ENCODE data around the gene PEAK3.
"Not testable (repeated sequence)": the region's sequence is repeated elsewhere in the genome, so short reads cannot be mapped to it uniquely, and the experiment has no call there.

Gene PEAK3

DNA sequence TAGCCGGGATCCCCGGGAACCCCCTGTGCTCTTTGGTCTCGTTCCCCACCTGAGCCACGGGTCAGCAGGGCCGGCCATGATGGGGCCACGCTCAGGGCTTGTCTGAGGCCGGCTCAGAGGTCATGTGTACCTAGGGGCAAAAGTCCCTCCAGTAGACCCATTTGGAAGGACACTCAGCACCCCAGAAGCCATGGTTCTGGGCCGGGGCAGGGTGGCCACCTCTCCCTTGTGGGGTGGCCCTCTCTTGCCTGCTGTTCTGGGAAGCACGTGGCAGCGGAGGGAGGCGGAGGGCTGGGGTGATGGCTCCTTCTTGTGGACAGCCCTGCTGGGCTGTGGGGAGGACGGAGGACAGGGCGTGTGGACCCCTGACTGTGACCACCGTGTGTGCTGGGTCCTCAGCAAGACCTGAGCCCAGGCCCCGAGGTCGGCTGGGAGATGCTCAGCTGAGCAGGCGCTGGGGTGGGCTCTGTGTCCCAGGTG lies 6.4 kb upstream of the PEAK3 start:
- no peak for FAIRE-seq

DNA sequence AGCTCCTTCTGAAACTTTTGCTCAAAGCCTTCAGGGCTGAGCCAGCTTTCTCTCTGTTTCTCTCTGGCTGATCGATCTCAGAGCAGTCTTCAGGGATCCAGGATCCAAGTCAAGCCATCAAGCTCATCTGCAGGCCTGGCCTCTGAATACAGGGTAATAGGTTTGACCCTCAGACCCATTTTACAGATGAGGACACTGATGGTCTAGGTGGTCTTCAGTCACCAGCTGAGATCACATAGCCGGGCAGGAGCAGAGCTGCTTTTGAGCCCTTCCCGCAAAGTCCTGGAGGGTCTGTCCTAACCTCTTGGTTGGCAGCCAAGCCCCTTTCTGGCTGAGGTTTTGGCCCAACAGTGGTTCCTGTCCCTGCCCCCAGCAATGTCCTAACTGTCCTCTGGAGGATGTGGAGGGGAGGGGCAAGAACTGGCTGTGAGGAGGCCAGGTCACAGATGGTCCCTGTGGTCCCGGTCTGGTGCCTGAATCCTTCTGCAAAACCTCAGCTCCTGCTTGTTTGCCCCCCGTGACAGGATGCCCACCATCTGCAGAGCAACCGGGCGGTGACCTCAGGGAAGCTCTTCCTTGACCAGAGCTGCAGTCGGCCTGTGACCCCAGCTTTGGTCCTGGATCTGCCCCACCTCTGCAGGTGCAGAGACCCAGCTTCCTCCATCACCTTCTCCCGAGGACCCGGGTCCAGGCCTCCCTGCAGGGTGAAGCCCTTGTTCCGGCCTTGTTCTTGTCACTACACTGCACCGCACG lies 5.8 kb upstream of the PEAK3 start:
- no peak for FAIRE-seq

DNA sequence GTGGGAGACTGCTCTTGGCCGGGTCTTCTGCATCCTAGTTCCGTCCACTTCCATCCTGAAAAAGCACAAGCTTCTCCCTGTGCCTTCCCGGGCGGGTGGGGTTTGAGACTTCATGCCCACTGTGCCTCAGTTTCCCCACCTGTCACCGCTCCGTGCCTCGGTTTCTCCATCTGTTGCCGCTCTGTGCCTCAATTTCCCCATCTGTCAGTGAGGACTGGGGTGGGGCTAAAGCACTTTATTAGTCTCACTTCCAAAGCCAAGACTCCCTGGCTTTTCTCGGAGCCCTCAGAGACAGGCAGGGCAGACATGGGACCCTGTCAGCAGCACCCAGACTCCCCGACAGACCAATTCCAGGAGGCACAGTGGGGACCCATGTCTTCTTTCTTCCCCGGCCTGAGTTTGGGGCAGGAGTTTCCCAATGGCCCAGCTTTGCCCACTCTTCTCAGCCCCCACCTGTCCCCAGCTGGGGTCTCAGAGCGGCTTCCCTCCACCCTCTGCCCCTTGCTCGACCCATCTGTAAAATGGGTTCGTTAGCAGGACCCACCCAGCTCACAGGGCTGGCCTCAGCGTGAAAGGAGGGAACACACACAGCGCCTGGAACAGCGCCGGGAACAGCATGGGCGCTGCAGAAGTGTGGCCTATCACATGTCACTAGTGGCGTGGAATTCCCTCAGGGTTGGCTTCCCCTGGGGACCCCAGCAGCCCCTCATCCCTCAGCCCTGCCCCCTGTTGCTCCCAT lies 4.6 kb upstream of the PEAK3 start:
- FAIRE-seq, result no peak

DNA sequence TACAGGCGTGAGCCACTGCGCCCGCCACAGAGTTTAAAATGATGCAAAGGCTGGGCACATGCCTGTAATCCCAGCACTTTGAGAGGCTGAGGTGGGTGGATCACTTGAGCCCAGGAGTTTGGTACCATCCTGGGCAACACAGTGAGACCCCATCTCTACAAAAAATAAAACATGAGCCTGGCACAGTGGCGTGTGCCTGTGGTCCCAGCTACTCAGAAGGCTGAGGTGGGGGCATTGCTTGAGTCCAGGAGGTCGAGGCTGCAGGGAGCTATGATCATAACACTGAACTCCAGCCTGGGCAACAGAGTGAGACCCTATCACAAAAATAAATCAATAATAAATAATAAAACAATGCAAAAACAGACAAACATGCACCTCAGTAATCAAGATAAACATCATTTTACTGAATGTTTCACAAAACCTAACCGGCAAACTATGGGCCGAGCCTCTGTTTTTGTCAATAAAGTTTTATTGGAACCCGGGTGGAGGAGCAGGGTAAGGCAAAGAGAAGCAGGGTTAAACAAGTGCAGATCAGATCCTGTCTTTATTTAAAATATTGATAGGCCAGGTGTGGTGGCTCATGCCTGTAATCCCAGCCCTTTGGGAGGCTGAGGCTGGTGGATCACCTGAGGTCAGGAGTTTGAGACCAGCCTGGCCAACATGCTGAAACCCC lies 2.0 kb upstream of the PEAK3 start:
- FAIRE-seq, result no peak

DNA sequence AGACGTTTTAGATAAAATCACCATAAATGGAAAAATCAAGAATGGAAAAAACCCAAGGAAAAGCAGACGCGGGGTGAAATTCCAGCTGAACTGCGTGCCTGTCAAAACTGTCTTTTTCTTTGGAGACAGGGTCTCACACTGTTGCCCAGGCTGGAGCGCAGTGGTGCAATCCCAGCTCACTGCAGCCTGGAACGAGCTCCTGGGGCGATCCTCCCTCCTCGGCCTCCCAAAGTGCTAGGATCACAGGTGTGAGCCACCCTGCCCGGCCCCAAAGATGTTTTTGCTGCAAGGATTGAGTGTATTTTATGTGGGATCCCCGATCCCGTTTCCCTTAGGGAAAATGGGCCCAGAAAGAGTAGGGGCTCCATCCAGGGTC lies 875 bp upstream of the PEAK3 start:
- no peak for FAIRE-seq

DNA sequence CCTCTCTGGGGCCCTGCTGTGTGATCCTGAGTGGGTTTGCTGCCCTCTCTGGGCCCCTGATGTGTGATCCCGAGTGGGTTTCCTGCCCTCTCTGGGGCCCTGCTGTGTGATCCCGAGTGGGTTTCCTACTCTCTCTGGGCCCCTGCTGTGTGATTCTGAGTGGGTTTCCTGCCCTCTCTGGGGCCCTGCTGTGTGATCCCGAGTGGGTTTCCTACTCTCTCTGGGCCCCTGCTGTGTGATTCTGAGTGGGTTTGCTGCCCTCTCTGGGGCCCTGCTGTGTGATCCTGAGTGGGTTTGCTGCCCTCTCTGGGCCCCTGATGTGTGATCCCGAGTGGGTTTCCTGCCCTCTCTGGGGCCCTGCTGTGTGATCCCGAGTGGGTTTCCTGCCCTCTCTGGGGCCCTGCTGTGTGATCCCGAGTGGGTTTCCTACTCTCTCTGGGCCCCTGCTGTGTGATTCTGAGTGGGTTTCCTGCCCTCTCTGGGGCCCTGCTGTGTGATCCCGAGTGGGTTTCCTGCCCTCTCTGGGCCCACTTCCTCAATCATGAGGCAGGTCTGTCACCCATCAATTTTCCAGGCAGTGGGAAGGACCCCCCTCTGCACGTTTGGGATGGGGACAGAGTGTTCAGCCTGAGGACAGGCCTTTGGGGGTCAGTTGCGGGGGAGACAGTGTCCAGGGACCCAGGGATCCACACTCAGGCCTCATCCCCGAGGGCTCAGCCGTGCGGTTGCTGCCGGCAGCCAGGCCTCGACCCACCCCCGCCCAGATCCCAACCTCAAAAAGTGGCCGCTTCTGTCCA lies 512 bp downstream of the PEAK3 start:
- FAIRE-seq, result not testable (repeated sequence)

DNA sequence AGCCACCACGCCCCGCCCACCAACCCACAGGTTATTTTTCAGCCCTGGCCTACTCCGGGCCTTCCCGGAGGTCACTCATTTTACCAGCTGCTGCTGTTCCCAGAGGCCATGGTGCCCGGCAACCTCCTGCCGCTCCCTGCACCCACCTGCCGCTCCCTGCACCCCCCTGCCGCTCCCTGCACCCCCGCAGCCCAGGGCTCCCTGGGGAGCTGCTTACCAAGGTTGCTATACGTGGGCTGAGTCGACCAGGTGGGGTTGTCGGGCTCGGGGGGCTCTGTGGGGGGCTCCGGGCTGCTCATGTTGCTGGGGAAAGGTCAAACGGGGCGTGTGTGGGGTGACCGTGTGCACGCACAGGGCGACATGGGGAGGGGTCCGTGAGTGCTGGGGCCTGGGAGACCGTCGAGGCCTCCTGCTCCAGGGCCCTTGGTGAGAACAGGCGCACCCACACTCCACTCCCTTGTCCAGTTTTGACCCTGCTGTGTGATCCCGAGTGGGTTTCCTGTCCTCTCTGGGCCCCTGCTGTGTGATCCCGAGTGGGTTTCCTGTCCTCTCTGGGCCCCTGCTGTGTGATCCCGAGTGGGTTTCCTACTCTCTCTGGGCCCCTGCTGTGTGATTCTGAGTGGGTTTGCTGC lies 1.2 kb downstream of the PEAK3 start:
- FAIRE-seq, result no peak

DNA sequence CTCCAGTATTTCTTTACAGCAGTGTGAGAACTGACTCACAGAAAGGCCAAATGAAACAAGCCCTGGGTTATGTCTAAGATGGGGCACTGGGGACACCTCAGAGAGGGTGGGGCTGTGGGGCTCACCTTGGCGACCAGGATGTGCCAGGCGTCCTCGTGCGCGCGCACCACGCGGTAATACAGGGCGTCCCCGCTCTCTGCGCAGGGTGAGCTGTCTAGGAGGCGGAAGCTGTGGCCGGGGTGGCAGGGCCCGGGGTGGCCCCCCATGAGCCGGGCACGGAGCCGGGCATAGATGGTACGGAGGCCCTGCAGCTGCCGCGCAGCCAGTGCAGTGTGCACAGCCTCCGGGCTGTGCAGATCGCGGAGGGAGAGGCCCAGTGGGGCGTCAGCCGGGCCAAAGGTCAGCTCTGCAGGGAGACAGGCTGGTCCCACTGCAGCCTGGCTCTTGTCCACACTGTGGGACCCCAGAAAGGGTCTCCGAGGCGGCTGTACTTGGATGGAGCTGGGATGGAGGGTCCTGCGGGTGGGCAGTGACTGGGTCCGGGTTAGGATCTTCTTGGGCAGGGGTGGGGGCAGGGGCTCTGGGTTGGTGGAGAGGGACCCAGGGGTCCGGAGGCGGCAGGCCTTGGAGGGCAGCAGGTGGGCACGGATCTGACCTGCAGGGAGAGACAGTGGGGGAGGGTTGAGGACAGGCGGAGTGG lies 3.4 kb downstream of the PEAK3 start:
- FAIRE-seq, result no peak

DNA sequence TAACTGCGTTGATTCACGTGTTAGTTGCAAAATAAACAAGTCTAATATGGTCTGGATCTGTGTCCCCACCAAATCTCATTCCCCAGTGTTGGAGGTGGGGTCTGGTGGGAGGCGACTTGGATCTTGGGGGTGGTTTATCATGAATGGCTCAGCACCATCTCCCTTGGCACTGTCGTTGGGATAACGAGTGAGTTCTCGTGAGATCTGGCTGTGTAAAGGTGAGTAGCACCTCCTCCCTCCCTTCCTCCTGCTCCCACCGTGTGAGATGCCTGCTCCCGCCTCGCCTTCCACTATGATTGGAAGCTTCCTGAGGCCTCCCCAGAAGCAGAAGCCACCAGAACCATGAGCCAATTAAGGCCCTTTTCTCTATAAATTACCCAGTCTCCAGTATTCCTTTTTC lies 4.8 kb downstream of the PEAK3 start:
- no peak for FAIRE-seq

DNA sequence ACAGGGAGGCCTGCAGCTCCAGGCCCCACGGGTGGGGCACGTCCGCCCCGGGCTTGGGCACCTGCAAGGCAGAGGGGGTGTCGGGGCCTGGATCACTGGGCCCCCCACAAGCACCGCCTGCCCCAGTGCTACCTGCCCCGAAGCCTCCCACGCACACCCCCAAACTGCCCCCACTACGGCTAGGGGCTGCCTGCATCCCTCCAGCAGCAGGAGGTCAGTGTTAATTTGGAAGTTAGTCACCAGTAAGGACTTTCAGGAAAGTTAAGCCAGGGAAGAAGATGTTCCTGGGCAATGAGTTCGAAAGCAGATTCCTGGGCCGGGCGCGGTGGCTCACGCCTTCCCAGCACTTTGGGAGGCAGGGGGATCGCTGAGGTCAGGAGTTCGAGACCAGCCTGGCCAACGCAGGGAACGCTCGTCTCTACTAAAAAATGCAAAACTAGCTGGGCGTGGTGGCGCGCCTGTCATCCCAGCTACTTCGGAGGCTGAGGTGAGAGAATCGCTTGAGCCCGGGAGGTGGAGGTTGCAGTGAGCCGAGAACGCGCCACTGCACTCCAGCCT lies 5.5 kb downstream of the PEAK3 start:
- FAIRE-seq, result no peak

DNA sequence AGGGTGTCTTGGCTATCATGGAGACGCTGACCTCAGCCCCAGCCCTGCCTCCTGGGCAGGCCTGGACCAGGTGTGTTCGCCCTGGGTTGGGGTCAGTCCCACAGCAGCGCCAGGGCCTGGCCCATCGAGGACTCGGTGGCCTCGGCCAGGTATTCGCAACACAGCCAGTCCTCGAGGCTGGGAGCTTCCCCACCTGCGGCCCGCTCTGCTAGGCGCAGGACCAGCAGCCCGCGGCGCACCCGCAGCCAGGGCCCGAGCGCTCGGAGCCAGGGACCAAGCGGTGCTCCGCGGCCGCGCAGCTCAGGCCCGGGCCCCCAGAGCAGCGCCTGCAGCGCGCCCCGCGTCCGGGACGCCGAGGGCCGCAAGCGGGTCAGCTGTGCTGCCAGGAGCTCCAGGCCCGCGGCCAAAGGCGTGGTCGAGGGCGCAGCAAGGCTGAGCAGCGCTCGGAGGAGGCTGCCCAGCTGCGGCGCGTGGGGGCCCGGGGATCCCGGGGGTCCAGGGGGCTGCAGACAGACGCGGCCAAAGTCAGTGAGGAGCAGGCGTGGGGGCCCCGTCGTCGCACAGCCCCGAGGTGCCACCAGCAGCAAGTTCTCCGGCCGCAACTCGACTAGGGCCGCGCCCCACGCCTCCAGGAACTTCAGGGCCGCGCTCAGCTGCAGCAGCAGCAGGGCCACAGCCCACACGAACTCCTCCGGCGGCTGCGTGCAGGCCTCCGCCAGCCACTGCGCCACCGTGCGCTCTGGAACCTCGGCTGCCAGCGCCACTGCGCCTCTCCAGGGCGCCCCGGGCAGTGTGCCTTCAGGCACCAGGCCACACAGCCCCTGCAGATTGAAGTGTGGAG lies 6.2 kb downstream of the PEAK3 start:
- no peak for FAIRE-seq

DNA sequence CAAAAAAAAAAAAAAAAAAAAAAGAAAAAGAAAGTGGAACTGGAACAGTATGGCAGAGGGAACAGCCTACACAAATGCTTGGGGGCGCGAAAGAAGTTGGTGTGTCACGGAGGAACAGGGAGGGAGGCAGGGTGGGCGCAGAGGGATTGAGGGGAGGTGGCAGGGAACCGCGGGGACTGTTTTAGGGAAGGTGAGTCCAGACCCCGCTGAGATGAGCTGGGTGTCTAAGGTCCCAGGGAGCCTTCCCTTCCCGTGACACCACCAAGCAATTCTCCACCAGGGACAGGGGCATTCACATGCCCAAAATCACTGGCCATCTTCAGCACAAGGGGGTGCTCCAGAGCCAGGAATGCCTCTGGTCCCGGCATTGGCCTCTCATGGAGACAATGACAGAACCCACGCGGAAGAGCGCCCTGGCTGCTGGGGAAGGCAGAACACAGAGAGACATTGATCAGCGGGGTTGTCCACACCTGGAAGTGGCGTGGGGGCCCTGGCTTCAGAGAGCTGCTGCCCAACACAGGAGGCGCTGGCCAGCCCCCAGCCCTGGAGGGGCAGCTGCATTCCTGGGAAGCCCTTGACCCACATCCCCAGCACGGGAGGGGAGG lies 6.9 kb downstream of the PEAK3 start:
- no peak for FAIRE-seq

DNA sequence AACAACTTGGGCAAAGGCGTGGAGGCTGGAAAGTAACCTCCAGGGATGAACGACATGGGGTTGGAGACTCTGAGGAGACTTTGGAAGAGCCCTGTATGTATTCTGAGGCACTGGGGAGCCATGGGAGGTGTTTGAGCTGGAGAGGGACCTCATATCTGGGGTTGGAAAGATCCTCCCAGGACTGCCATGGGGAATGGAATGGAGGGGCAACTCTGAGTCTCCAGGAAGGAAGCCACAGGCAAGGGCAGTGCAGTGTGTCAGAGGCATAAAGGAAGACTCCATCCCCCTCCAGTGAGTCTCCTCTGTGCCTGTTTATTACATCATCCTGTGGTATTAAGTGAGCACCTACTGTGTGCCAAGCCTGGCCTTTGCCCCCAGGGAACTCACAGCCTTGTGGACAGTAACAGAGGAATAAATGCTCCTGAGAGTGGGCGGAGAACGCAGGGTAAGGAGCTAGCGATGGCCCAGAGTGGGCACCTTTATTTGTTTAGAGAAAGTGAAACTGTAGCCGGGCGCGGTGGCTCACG lies 7.7 kb downstream of the PEAK3 start:
- no peak for FAIRE-seq

DNA sequence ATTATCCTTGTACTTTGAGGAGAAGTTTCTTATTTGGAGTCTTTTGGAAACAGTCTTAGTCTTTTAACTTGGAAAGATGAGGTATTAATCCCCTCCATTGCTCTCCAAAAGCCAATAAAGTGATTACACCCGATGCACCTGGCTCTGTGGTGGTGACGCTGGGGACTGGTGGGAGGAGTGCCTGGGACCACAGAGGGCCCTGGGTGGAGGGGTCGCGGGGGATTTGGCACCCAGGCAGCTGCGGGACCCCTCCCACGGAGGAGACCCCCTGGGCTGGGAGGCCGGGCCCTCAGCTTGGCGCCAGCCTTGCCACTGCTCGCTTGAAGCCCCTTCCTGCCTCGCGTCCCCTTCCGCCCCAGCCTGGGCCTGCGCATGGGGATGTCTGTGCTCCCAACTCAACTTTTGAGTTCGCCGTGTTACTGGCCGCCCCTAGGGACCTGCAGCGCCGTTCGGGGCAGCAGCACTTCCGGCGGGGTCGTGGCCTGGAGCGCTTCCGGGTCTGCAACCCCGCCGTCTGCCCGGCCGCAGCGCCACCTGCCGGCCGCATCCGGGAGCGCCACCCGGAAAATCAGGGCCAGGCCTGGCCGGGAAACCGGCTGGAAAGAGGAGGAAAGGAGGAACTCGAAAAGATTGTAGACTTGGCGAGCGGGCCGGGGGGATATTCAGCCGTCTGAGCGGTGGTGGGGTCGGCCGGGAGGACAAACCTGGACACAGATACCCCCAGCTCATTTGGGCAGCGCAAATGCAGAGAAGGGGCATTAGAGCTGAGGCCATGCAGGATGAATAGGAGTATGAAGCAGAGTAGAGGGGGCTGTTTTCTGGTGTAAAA lies 8.4 kb downstream of the PEAK3 start:
- no peak for FAIRE-seq

DNA sequence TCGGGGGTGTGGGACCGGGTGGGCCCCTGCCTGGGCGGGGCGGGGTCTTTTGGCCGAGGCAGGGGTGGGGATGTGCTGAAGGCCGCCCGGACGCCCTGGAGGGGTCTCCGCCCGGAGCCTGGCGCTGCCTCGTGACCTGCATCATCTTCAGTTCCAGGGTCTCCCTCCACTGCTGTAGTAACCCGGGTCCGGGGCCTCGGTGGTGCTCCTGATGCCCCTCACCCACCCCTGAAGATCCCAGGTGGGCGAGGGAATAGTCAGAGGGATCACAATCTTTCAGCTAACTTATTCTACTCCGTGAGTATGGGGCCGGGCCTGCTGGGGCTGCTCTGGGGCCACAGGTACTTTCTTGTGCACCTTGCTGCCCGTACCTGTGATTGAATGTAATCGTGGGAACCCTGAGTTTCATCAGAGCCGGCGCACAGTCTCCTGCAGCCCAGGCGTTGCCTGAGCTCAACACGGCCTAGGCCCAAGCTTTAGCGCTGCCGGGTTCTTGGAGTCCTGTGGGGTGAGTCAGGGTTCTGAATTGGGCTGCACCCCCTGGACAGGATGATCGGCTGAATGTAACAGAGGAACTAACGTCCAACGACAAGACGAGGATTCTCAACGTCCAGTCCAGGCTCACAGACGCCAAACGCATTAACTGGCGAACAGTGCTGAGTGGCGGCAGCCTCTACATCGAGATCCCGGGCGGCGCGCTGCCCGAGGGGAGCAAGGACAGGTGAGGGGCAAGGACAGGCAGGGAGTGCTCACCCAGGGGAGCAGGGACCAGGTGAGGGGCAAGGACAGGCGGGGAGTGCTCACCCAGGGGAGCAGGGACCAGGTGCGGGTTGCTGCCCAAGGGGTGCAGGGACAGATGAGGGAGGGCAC lies 10.5 kb downstream of the PEAK3 start:
- FAIRE-seq, result no peak

DNA sequence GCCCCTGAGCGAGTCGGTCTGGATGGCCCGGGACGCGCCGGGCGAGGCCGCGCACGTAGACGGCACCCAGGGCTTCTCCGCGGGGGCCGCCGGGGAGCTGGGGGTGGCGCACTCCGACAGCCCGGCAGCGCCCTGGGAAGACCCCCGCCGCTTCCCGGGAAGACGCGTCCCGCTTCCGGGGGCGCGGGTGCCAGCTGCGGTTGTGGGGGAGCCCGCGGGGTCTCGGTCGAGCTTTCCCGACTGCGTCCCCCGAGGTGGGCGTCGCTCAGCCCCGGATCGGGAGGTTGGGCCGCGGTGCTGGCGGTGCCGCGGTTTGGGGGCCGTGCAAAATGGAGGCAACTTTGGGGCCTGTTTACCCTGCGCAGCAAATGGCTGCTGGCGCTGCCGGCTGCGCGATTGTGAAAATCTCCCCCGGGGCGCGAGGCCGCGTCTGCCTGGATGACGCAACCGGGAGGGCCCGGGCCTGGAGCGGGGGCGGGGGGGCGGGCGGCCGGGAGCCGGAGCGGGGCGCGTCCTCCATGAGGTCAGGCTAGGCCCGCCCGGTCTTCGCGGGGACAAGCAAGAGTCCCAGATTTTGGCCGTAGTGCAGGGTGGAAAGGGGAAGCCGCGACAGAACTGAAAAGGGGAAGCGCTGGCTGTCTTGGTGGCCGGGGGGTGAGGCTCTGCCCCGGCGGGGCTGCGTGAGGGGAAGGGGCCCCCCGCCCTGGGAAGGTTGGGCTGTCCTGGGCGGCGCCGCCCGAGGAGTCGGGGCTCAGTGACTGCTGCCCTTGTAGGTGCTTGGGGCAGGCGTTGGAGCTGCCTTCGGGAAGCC lies 11.3 kb downstream of the PEAK3 start:
- FAIRE-seq, result no peak

DNA sequence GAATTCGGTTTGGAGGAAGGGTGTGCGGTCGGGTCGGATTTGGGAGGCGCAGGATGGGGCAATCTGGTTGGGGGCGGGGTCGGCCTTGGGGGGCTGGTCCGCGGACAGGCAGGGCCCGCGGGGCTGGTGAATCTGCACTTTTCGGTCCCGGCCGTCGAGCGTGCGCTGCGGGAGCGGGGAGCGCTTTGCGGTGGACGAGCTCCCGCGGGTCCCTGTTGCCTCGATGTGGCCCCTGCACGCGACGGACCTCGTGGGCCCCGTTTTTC lies 11.9 kb downstream of the PEAK3 start:
- FAIRE-seq, result no peak
